Ascending aorta (tissue), 2 donors: ENCODE data around the gene EMCN. TPM values are rescaled to one million over a fixed set of nuclear protein-coding genes. Genes with fewer than 3 reads are reported as not detected.

Experiments used
- DNase-seq, 2 donors: peaks; one replicate each; pipeline ENCODE4 v3.0.0-alpha.2; 2019; ENCODE audit warnings: low spot score in 2 of 2
- H3K27ac ChIP-seq, 2 donors: fragments of 200-600 bp; sonication (generic); one replicate each; pipeline ENCODE4 v1.5.1; 2016 to 2017; ENCODE audit warnings: mild to moderate bottlenecking in 1 of 2
- H3K27me3 ChIP-seq: fragments of 200-600 bp; sonication (generic); one replicate; pipeline ENCODE4 v1.5.1; 2017
- H3K36me3 ChIP-seq, 2 donors: fragments of 200-600 bp; sonication (generic); one replicate each; pipeline ENCODE4 v1.5.1; 2016
- H3K4me1 ChIP-seq, 2 donors: fragments of 200-600 bp; sonication (generic); one replicate each; pipeline ENCODE4 v1.5.1; 2016 to 2017; ENCODE audit warnings: mild to moderate bottlenecking in 1 of 2
- H3K4me3 ChIP-seq, 2 donors: fragments of 200-600 bp; sonication (generic); one replicate each; pipeline ENCODE4 v1.5.1; 2016 to 2017; ENCODE audit warnings: mild to moderate bottlenecking in 1 of 2
- H3K9me3 ChIP-seq, 2 donors: fragments of 200-600 bp; sonication (generic); one replicate each; pipeline ENCODE4 v1.5.1; 2016
- CTCF ChIP-seq, 3 experiments: fragments of 200-600 bp in 2 of 3; fragments of 450-650 bp in 1 of 3; sonication (generic) in 2 of 3; IDR thresholded peaks; one replicate each; pipeline ENCODE4 v1.5.1; 2016 to 2019; ENCODE audit warnings: antibody characterized with exemption in 3 of 3, mild to moderate bottlenecking in 1 of 3, moderate library complexity in 1 of 3
- intact Hi-C: fragments of 100-400 bp; cut with DNase I; formaldehyde crosslinking; loops from one replicate; pipeline ENCODE4 v1.15.1; 2023
- total RNA-seq: library from RNA; depleted of rRNA; stranded (reverse); fragments of >200 nt; gene quantifications from one replicate; pipeline ENCODE4 v1.1.0, GENCODE V29; 2016

The EMCN gene
- total RNA-seq, 1 donor from 2014 or later = 24.6 TPM

GRCh38 chr4:100508691-100509090 is 9.1 kb downstream of the EMCN start:
- no peak for TF ChIP-seq CTCF (IDR thresholded peaks at IDR 0.05)
- intact Hi-C loops = no loop called here
- no peak overlapping the region for H3K27ac ChIP-seq

GRCh38 chr4:100504086-100504874 is 13.5 kb downstream of the EMCN start:
- no peak for TF ChIP-seq CTCF (IDR thresholded peaks at IDR 0.05)
- no peak overlapping the region for H3K4me3 ChIP-seq
- no peaks in the 10 kb centered on the region for H3K27me3 ChIP-seq
- peaks cover 0 to 4% of the 10 kb centered on the region in 2 donors for H3K4me1 ChIP-seq
- no peak for DNase-seq
- H3K36me3 ChIP-seq = no peaks in the 10 kb centered on the region
- H3K27ac ChIP-seq = no peak overlapping the region
- H3K9me3 ChIP-seq = no peaks in the 10 kb centered on the region
- intact Hi-C loops = no loop called here

More at GRCh38 chr4:100508691-100509090, 9.1 kb downstream of the EMCN start:
- Histone ChIP-seq H3K4me1 (peaks cover 0 to 4% of the 10 kb centered on the region in 2 donors), H3K4me3 (no peak overlapping the region), H3K36me3 (no peaks in the 10 kb centered on the region), H3K9me3 (no peaks in the 10 kb centered on the region), H3K27me3 (no peaks in the 10 kb centered on the region)
- no peak for DNase-seq

- H3K4me3 ChIP-seq = no peak overlapping the region
- no peak for TF ChIP-seq CTCF (IDR thresholded peaks at IDR 0.05)
- intact Hi-C loops = no loop called here
- no peaks in the 10 kb centered on the region for H3K27me3 ChIP-seq
- no peak for DNase-seq
- H3K27ac ChIP-seq = no peak overlapping the region
- H3K4me1 ChIP-seq = no peaks in the 10 kb centered on the region
- peaks cover 0 to 5% of the 10 kb centered on the region in 2 donors for H3K9me3 ChIP-seq
- no peaks in the 10 kb centered on the region for H3K36me3 ChIP-seq
Observed at GRCh38 chr4:100497791-100498190, 20.0 kb downstream of the EMCN start.

GRCh38 chr4:100495074-100495473 is 22.7 kb downstream of the EMCN start:
- DNase-seq = no peak
- no peak overlapping the region for H3K4me3 ChIP-seq
- intact Hi-C loops = no loop called here
- TF ChIP-seq CTCF (IDR thresholded peaks at IDR 0.05) = no peak
- no peaks in the 10 kb centered on the region for H3K27me3 ChIP-seq
- H3K27ac ChIP-seq = no peak overlapping the region
- no peaks in the 10 kb centered on the region for H3K4me1 ChIP-seq
- peaks cover 13 to 21% of the 10 kb centered on the region in 2 donors for H3K9me3 ChIP-seq
- H3K36me3 ChIP-seq = no peaks in the 10 kb centered on the region

- Histone ChIP-seq H3K36me3 (no peaks in the 10 kb centered on the region), H3K9me3 (peaks cover 13 to 21% of the 10 kb centered on the region in 2 donors), H3K27ac (no peak overlapping the region), H3K4me1 (no peaks in the 10 kb centered on the region), H3K27me3 (no peaks in the 10 kb centered on the region), H3K4me3 (no peak overlapping the region)
- no peak for DNase-seq
- intact Hi-C loops = no loop called here
- no peak for TF ChIP-seq CTCF (IDR thresholded peaks at IDR 0.05)
Observed at GRCh38 chr4:100494166-100494565, 23.7 kb downstream of the EMCN start.
